Spleen (tissue), 7 donors: ENCODE measurements around the gene DAPK2.

Source experiments
- CTCF ChIP-seq, 11 experiments: fragments of 200-600 bp in 7 of 11; fragments of 450-650 bp in 4 of 11; sonication (generic) in 4 of 11; IDR thresholded peaks in 8 of 11; conservative IDR thresholded peaks in 3 of 11; 1 replicate in 7 of 11; 2 replicates in 4 of 11; pipeline versions ENCODE4 v1.4.0 to v1.8.0; 2016 to 2021; ENCODE audit warnings: antibody characterized with exemption in 11 of 11, inconsistent platforms in 4 of 11, mild to moderate bottlenecking in 1 of 11
- POLR2A ChIP-seq, 3 donors: fragments of 450-650 bp; IDR thresholded peaks; one replicate each; pipeline ENCODE4 v1.5.1; 2017; ENCODE audit warnings: antibody characterized with exemption in 3 of 3, mild to moderate bottlenecking in 1 of 3
- POLR2AphosphoS5 ChIP-seq, 3 donors: sonication (generic); formaldehyde crosslinking; IDR thresholded peaks; one replicate each; pipeline ENCODE4 v1.5.1; 2017; ENCODE audit warnings: antibody characterized with exemption in 3 of 3
- donor health status: DM: no; HTN: no; CAD: no; lungs with moderate emphysema.
- donor health status: DM: no; HTN: no; CAD: no.
- donor health status: DM: no; HTN: no; CAD: no.

DNA sequence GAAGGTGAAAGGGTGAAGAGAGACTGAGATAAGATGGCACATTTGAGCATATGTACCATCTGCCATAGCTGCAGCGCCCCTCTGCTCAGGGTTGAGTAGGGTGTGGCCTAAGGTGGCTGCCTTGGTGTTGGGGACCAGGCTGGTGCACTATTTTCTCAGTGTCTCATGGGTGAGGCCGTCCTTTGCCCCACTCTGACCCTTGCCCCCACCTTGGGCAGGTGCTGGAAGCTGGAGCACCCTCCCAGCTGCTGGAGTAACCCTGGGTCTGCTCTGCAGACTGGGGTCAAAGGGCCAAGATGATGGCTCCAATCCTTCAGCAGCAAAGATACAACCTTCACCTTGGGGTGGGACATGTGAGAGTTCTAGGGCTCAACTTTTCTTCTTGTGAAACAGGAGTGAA lies 69.2 kb downstream of the DAPK2 start:
- TF ChIP-seq CTCF (IDR thresholded peaks at IDR 0.05 in 8 of 11, conservative IDR thresholded peaks at IDR 0.05 in 3 of 11) (no peak), POLR2A (IDR thresholded peaks at IDR 0.05) (no peak), POLR2AphosphoS5 (IDR thresholded peaks at IDR 0.05) (no peak)
